Osteocyte (in vitro differentiated cells): ENCODE measurements around the gene PTPN1. TPM values are rescaled to one million over a fixed set of nuclear protein-coding genes. Genes with fewer than 3 reads are reported as not detected.
A peak's percentile ranks its signal among the peaks of the same experiment; 100 is the strongest.
"Not testable (repeated sequence)": the region's sequence is repeated elsewhere in the genome, so short reads cannot be mapped to it uniquely, and the experiment has no call there.

Experiments used
- DNase-seq: peaks from one replicate; pipeline ENCODE4 v3.0.0; 2021; ENCODE audit warnings: mixed read lengths; ENCODE audit not compliant: unreplicated experiment; ENCODE audit errors: extremely low spot score
- H3K27ac Mint-ChIP-seq: one replicate; pipeline ENCODE4 v1.8.0; 2021; ENCODE audit warnings: mild to moderate bottlenecking, mixed read lengths; ENCODE audit not compliant: unreplicated experiment
- H3K27me3 Mint-ChIP-seq: one replicate; pipeline ENCODE4 v1.8.0; 2021; ENCODE audit warnings: mixed read lengths; ENCODE audit not compliant: unreplicated experiment
- H3K36me3 Mint-ChIP-seq: one replicate; pipeline ENCODE4 v1.8.0; 2021; ENCODE audit warnings: mixed read lengths; ENCODE audit not compliant: unreplicated experiment
- H3K4me1 Mint-ChIP-seq: one replicate; pipeline ENCODE4 v1.8.0; 2021; ENCODE audit warnings: mixed read lengths; ENCODE audit not compliant: unreplicated experiment
- H3K4me3 Mint-ChIP-seq: one replicate; pipeline ENCODE4 v1.8.0; 2021; ENCODE audit warnings: mild to moderate bottlenecking, moderate library complexity, mixed read lengths; ENCODE audit not compliant: unreplicated experiment
- H3K9me3 Mint-ChIP-seq: one replicate; pipeline ENCODE4 v1.8.0; 2021; ENCODE audit warnings: mixed read lengths; ENCODE audit not compliant: unreplicated experiment
- CTCF ChIP-seq: fragments of 200-600 bp; sonication (generic); IDR thresholded peaks from 2 replicates; pipeline ENCODE4 v1.5.0; 2021; ENCODE audit warnings: antibody characterized with exemption, mild to moderate bottlenecking, moderate library complexity
- total RNA-seq: library from RNA; stranded (reverse); gene quantifications from 2 replicates; pipeline ENCODE4 v1.2.1, GENCODE V29; 2021

Gene PTPN1
- total RNA-seq, 1 donor from 2014 or later = 29.1 TPM

- H3K4me3 Mint-ChIP-seq = no peak overlapping the region
- H3K36me3 Mint-ChIP-seq = peaks cover 22% of the 10 kb centered on the region
- H3K27me3 Mint-ChIP-seq = no peaks in the 10 kb centered on the region
- no peak for DNase-seq
- H3K9me3 Mint-ChIP-seq = peaks cover 6% of the 10 kb centered on the region
- no peak for TF ChIP-seq CTCF
- peak overlapping the region; percentile 76 for H3K27ac Mint-ChIP-seq
- peaks cover 37% of the 10 kb centered on the region for H3K4me1 Mint-ChIP-seq
These were observed 53.2 kb downstream of the PTPN1 start for GRCh38 chr20:50563133-50563944.

- Mint-ChIP-seq H3K27ac (no peak overlapping the region), H3K36me3 (peaks cover 28% of the 10 kb centered on the region), H3K4me3 (no peak overlapping the region), H3K9me3 (no peaks in the 10 kb centered on the region), H3K4me1 (peaks cover 24% of the 10 kb centered on the region), H3K27me3 (no peaks in the 10 kb centered on the region)
- TF ChIP-seq CTCF = no peak
- no peak for DNase-seq
These were observed 55.2 kb downstream of the PTPN1 start for GRCh38 chr20:50565383-50565782.

GRCh38 chr20:50565871-50566270, 55.7 kb downstream of the PTPN1 start:
- no peak for TF ChIP-seq CTCF
- Mint-ChIP-seq H3K9me3 (no peaks in the 10 kb centered on the region), H3K4me1 (peaks cover 23% of the 10 kb centered on the region), H3K27ac (no peak overlapping the region), H3K27me3 (no peaks in the 10 kb centered on the region), H3K4me3 (no peak overlapping the region), H3K36me3 (peaks cover 28% of the 10 kb centered on the region)
- DNase-seq = peak; percentile 57

GRCh38 chr20:50567860-50568548, 57.8 kb downstream of the PTPN1 start:
- peak; percentile 66 for DNase-seq
- H3K27me3 Mint-ChIP-seq = no peaks in the 10 kb centered on the region
- no peaks in the 10 kb centered on the region for H3K9me3 Mint-ChIP-seq
- peaks cover 26% of the 10 kb centered on the region for H3K36me3 Mint-ChIP-seq
- no peak overlapping the region for H3K27ac Mint-ChIP-seq
- no peak overlapping the region for H3K4me3 Mint-ChIP-seq
- H3K4me1 Mint-ChIP-seq = peaks cover 13% of the 10 kb centered on the region
- TF ChIP-seq CTCF = no peak

- Mint-ChIP-seq H3K9me3 (no peaks in the 10 kb centered on the region), H3K4me3 (no peak overlapping the region), H3K36me3 (peaks cover 22% of the 10 kb centered on the region), H3K27me3 (no peaks in the 10 kb centered on the region), H3K4me1 (peaks cover 17% of the 10 kb centered on the region), H3K27ac (no peak overlapping the region)
- TF ChIP-seq CTCF = no peak
- peak; percentile 53 for DNase-seq
These were observed 58.4 kb downstream of the PTPN1 start for GRCh38 chr20:50568549-50568942.

- peaks cover 22% of the 10 kb centered on the region for H3K36me3 Mint-ChIP-seq
- H3K9me3 Mint-ChIP-seq, H3K4me3 Mint-ChIP-seq, DNase-seq, H3K27ac Mint-ChIP-seq, H3K27me3 Mint-ChIP-seq: not testable (repeated sequence)
- peaks cover 17% of the 10 kb centered on the region for H3K4me1 Mint-ChIP-seq
These were observed 59.3 kb downstream of the PTPN1 start for GRCh38 chr20:50569487-50569863.
